ENCODE results near the gene TSR3. TPM values are rescaled to one million over a fixed set of nuclear protein-coding genes. Genes with fewer than 3 reads are reported as not detected.

Gene TSR3
- total and polyA plus RNA-seq, 4 donors = 28.9 to 92.1 (median 73.3) TPM

- no peak for DNase-seq (ENCODE audit: low read depth in 4 of 6, low spot score in 6 of 6)
- no peaks in the 10 kb centered on the region for H3K27me3 ChIP-seq (ENCODE audit: control insufficient read depth, insufficient read depth, low read length)
- H3K4me1 ChIP-seq (ENCODE audit: control insufficient read depth, insufficient read depth, low read length) = peaks cover 9% of the 10 kb centered on the region
- H3K36me3 ChIP-seq (ENCODE audit: control insufficient read depth, insufficient read depth, low read length) = peaks cover 97% of the 10 kb centered on the region
- no peak overlapping the region for H3K27ac ChIP-seq (ENCODE audit: low read depth, low read length)
- no peaks in the 10 kb centered on the region for H3K9me3 ChIP-seq (ENCODE audit: control insufficient read depth, insufficient read depth, low read length)
- H3K4me3 ChIP-seq (ENCODE audit: low read depth, low read length) = no peak overlapping the region
- WGBS (ENCODE audit: insufficient coverage) = 86% methylated on average over 10 of the region's 12 CpGs
Observed at GRCh38 chr16:1320097-1320496, 31.6 kb downstream of the TSR3 start.

- H3K4me3 ChIP-seq (ENCODE audit: low read depth, low read length) = no peak overlapping the region
- H3K27me3 ChIP-seq (ENCODE audit: control insufficient read depth, insufficient read depth, low read length) = no peaks in the 10 kb centered on the region
- peaks cover 97% of the 10 kb centered on the region for H3K36me3 ChIP-seq (ENCODE audit: control insufficient read depth, insufficient read depth, low read length)
- WGBS (ENCODE audit: insufficient coverage) = 94% methylated on average over 33 of the region's 33 CpGs
- H3K4me1 ChIP-seq (ENCODE audit: control insufficient read depth, insufficient read depth, low read length) = peaks cover 8% of the 10 kb centered on the region
- H3K9me3 ChIP-seq (ENCODE audit: control insufficient read depth, insufficient read depth, low read length) = no peaks in the 10 kb centered on the region
- DNase-seq (ENCODE audit: low read depth in 4 of 6, low spot score in 6 of 6) = no peak
- no peak overlapping the region for H3K27ac ChIP-seq (ENCODE audit: low read depth, low read length)
Observed at GRCh38 chr16:1319041-1319440, 32.6 kb downstream of the TSR3 start.

GRCh38 chr16:1318268-1318545, 33.5 kb downstream of the TSR3 start:
- Histone ChIP-seq H3K4me1 (ENCODE audit: control insufficient read depth, insufficient read depth, low read length) (peaks cover 2% of the 10 kb centered on the region), H3K27me3 (ENCODE audit: control insufficient read depth, insufficient read depth, low read length) (no peaks in the 10 kb centered on the region), H3K9me3 (ENCODE audit: control insufficient read depth, insufficient read depth, low read length) (no peaks in the 10 kb centered on the region), H3K27ac (ENCODE audit: low read depth, low read length) (no peak overlapping the region), H3K4me3 (ENCODE audit: low read depth, low read length) (no peak overlapping the region), H3K36me3 (ENCODE audit: control insufficient read depth, insufficient read depth, low read length) (peaks cover 96% of the 10 kb centered on the region)
- no peak for DNase-seq (ENCODE audit: low read depth in 4 of 6, low spot score in 6 of 6)
- 86% methylated on average over 9 of the region's 9 CpGs for WGBS (ENCODE audit: insufficient coverage)

- Histone ChIP-seq H3K4me1 (ENCODE audit: control insufficient read depth, insufficient read depth, low read length) (peaks cover 5% of the 10 kb centered on the region), H3K27ac (ENCODE audit: low read depth, low read length) (no peak overlapping the region), H3K4me3 (ENCODE audit: low read depth, low read length) (no peak overlapping the region), H3K27me3 (ENCODE audit: control insufficient read depth, insufficient read depth, low read length) (no peaks in the 10 kb centered on the region), H3K36me3 (ENCODE audit: control insufficient read depth, insufficient read depth, low read length) (peaks cover 96% of the 10 kb centered on the region), H3K9me3 (ENCODE audit: control insufficient read depth, insufficient read depth, low read length) (no peaks in the 10 kb centered on the region)
- WGBS (ENCODE audit: insufficient coverage) = 93% methylated on average over 22 of the region's 32 CpGs
- DNase-seq (ENCODE audit: low read depth in 4 of 6, low spot score in 6 of 6) = no peak
Observed at GRCh38 chr16:1317479-1318267, 34.0 kb downstream of the TSR3 start.

- no peak for DNase-seq (ENCODE audit: low read depth in 4 of 6, low spot score in 6 of 6)
- 92% methylated on average over 13 of the region's 14 CpGs for WGBS (ENCODE audit: insufficient coverage)
- Histone ChIP-seq H3K36me3 (ENCODE audit: control insufficient read depth, insufficient read depth, low read length) (peaks cover 98% of the 10 kb centered on the region), H3K4me3 (ENCODE audit: low read depth, low read length) (no peak overlapping the region), H3K9me3 (ENCODE audit: control insufficient read depth, insufficient read depth, low read length) (no peaks in the 10 kb centered on the region), H3K4me1 (ENCODE audit: control insufficient read depth, insufficient read depth, low read length) (peaks cover 22% of the 10 kb centered on the region), H3K27ac (ENCODE audit: low read depth, low read length) (no peak overlapping the region), H3K27me3 (ENCODE audit: control insufficient read depth, insufficient read depth, low read length) (no peaks in the 10 kb centered on the region)
Observed at GRCh38 chr16:1316033-1316405, 35.7 kb downstream of the TSR3 start.

- Histone ChIP-seq H3K36me3 (ENCODE audit: control insufficient read depth, insufficient read depth, low read length) (peaks cover 92% of the 10 kb centered on the region), H3K4me1 (ENCODE audit: control insufficient read depth, insufficient read depth, low read length) (peaks cover 28% of the 10 kb centered on the region), H3K9me3 (ENCODE audit: control insufficient read depth, insufficient read depth, low read length) (no peaks in the 10 kb centered on the region), H3K27ac (ENCODE audit: low read depth, low read length) (no peak overlapping the region), H3K4me3 (ENCODE audit: low read depth, low read length) (no peak overlapping the region), H3K27me3 (ENCODE audit: control insufficient read depth, insufficient read depth, low read length) (no peaks in the 10 kb centered on the region)
- WGBS (ENCODE audit: insufficient coverage) = 89% methylated on average over 42 of the region's 46 CpGs
- no peak for DNase-seq (ENCODE audit: low read depth in 4 of 6, low spot score in 6 of 6)
Observed at GRCh38 chr16:1315081-1316032, 36.3 kb downstream of the TSR3 start.

GRCh38 chr16:1314399-1315068, 37.1 kb downstream of the TSR3 start:
- WGBS (ENCODE audit: insufficient coverage) = 88% methylated on average over 28 of the region's 28 CpGs
- no peak overlapping the region for H3K27ac ChIP-seq (ENCODE audit: low read depth, low read length)
- H3K27me3 ChIP-seq (ENCODE audit: control insufficient read depth, insufficient read depth, low read length) = no peaks in the 10 kb centered on the region
- no peak overlapping the region for H3K4me3 ChIP-seq (ENCODE audit: low read depth, low read length)
- no peaks in the 10 kb centered on the region for H3K9me3 ChIP-seq (ENCODE audit: control insufficient read depth, insufficient read depth, low read length)
- DNase-seq (ENCODE audit: low read depth in 4 of 6, low spot score in 6 of 6) = no peak
- peaks cover 28% of the 10 kb centered on the region for H3K4me1 ChIP-seq (ENCODE audit: control insufficient read depth, insufficient read depth, low read length)
- peaks cover 83% of the 10 kb centered on the region for H3K36me3 ChIP-seq (ENCODE audit: control insufficient read depth, insufficient read depth, low read length)

GRCh38 chr16:1313721-1314369, 37.8 kb downstream of the TSR3 start:
- no peak for DNase-seq (ENCODE audit: low read depth in 4 of 6, low spot score in 6 of 6)
- peaks cover 77% of the 10 kb centered on the region for H3K36me3 ChIP-seq (ENCODE audit: control insufficient read depth, insufficient read depth, low read length)
- no peaks in the 10 kb centered on the region for H3K27me3 ChIP-seq (ENCODE audit: control insufficient read depth, insufficient read depth, low read length)
- no peak overlapping the region for H3K27ac ChIP-seq (ENCODE audit: low read depth, low read length)
- H3K4me3 ChIP-seq (ENCODE audit: low read depth, low read length) = no peak overlapping the region
- H3K9me3 ChIP-seq (ENCODE audit: control insufficient read depth, insufficient read depth, low read length) = no peaks in the 10 kb centered on the region
- H3K4me1 ChIP-seq (ENCODE audit: control insufficient read depth, insufficient read depth, low read length) = peaks cover 28% of the 10 kb centered on the region
- WGBS (ENCODE audit: insufficient coverage) = 91% methylated on average over 37 of the region's 38 CpGs

GRCh38 chr16:1312903-1313302, 38.8 kb downstream of the TSR3 start:
- no peak for DNase-seq (ENCODE audit: low read depth in 4 of 6, low spot score in 6 of 6)
- WGBS (ENCODE audit: insufficient coverage) = 84% methylated on average over 15 of the region's 15 CpGs
- H3K27ac ChIP-seq (ENCODE audit: low read depth, low read length) = no peak overlapping the region
- no peak overlapping the region for H3K4me3 ChIP-seq (ENCODE audit: low read depth, low read length)
- peaks cover 67% of the 10 kb centered on the region for H3K36me3 ChIP-seq (ENCODE audit: control insufficient read depth, insufficient read depth, low read length)
- H3K27me3 ChIP-seq (ENCODE audit: control insufficient read depth, insufficient read depth, low read length) = no peaks in the 10 kb centered on the region
- peaks cover 28% of the 10 kb centered on the region for H3K4me1 ChIP-seq (ENCODE audit: control insufficient read depth, insufficient read depth, low read length)
- H3K9me3 ChIP-seq (ENCODE audit: control insufficient read depth, insufficient read depth, low read length) = no peaks in the 10 kb centered on the region

All from spinal cord (tissue), 10 donors.